BJ (cell line): ENCODE results near the gene SLC27A4. TPM values are rescaled to one million over a fixed set of nuclear protein-coding genes. Genes with fewer than 3 reads are reported as not detected.

Experiments used
- CTCF ChIA-PET: fragments of 350-600 bp; formaldehyde crosslinking; extraction: SDS; loops from one replicate; lab custom pipeline; 2021; ENCODE audit warnings: antibody characterized with exemption, inconsistent platforms; lab: Yijun Ruan, JAX
- POLR2A ChIA-PET: fragments of 300-600 bp; sonication (Branson Sonifier 250); formaldehyde crosslinking; extraction: SDS; loops from one replicate; lab custom pipeline; 2021; ENCODE audit warnings: antibody characterized with exemption; lab: Charles Lee
- DNase-seq: peaks from one replicate; pipeline ENCODE4 v3.0.0-alpha.2; 2011; ENCODE audit warnings: low read depth
- H3K27me3 ChIP-seq: 2 replicates; pipeline ENCODE4 v1.6.0; 2011; ENCODE audit warnings: low read length; ENCODE audit not compliant: control insufficient read depth, insufficient read depth
- H3K36me3 ChIP-seq: 2 replicates; pipeline ENCODE4 v1.5.1; 2011; ENCODE audit warnings: low read length; ENCODE audit not compliant: control insufficient read depth, insufficient read depth
- H3K4me3 ChIP-seq: 2 replicates; pipeline ENCODE4 v1.5.1; 2011; ENCODE audit warnings: low read depth, mild to moderate bottlenecking, control low read depth, low read length
- polyA plus RNA-seq: library from polyadenylated mRNA; depleted of rRNA; stranded (reverse); fragments of >200 nt; gene quantifications from 2 replicates; pipeline ENCODE4 v1.2.3, GENCODE V29; 2011
- TF ChIP-seq, protein P1 (sequence below): IDR thresholded peaks from 2 replicates; pipeline ENCODE4 v1.5.1; 2011; ENCODE audit warnings: low read depth, mild to moderate bottlenecking, control low read depth, inconsistent platforms, low read length, moderate library complexity; ENCODE audit not compliant: insufficient read depth

Gene SLC27A4
- polyA plus RNA-seq, 1 experiment: 15.2 TPM

DNA sequence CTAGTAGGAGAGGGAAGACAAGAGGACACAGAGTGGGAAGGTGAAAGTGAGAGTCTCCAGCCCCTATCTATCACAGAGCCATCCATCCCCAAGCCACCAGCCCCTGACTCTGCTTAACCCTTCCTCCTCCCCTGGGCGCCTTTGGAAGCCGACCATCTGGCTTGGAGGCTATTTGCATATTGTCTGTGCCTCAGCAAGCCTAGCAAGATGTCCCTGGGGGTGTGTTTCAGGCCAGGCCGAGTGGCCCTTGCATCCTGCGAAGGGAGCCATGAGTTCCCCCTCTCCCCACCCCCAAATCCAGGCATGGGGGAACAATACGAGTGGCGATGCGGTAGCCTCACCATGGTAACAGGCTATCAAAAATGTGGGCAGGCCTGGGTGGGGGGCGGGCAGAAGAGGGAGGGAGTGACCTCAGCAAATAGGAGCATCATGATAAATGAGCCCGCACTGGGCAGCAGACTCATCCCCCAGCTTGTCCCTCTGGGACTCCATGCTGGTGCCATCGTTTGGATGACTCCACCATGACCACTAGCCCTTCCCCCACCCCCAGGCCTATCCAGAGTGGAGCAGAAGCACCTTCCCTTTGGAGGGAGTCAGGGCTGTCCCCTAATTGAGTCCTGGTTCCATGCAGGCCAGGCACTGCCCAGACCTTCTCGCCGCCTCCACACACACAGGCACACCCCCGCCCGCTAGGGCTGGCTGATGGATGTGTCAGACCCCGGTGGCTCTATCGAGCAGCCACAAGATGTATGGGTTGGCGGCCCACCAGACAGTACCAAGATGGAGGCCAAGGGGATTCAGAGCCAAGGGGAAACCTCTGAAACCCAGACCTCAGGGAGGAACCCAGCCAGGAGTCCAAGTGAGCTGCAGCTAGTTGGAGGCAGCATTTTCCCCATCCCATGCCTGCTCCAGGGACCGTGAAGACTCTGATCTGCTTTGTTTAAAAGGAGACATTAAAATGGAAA, 45.5 kb downstream of the SLC27A4 start:
- Histone ChIP-seq H3K36me3 (peaks cover 34% of the 10 kb centered on the region), H3K27me3 (no peaks in the 10 kb centered on the region), H3K4me3 (no peak overlapping the region)
- CTCF ChIA-PET: no interaction called here
- no peak for DNase-seq
- POLR2A ChIA-PET: no interaction called here
- TF ChIP-seq, protein P1, sequence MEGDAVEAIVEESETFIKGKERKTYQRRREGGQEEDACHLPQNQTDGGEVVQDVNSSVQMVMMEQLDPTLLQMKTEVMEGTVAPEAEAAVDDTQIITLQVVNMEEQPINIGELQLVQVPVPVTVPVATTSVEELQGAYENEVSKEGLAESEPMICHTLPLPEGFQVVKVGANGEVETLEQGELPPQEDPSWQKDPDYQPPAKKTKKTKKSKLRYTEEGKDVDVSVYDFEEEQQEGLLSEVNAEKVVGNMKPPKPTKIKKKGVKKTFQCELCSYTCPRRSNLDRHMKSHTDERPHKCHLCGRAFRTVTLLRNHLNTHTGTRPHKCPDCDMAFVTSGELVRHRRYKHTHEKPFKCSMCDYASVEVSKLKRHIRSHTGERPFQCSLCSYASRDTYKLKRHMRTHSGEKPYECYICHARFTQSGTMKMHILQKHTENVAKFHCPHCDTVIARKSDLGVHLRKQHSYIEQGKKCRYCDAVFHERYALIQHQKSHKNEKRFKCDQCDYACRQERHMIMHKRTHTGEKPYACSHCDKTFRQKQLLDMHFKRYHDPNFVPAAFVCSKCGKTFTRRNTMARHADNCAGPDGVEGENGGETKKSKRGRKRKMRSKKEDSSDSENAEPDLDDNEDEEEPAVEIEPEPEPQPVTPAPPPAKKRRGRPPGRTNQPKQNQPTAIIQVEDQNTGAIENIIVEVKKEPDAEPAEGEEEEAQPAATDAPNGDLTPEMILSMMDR: no peak

DNA sequence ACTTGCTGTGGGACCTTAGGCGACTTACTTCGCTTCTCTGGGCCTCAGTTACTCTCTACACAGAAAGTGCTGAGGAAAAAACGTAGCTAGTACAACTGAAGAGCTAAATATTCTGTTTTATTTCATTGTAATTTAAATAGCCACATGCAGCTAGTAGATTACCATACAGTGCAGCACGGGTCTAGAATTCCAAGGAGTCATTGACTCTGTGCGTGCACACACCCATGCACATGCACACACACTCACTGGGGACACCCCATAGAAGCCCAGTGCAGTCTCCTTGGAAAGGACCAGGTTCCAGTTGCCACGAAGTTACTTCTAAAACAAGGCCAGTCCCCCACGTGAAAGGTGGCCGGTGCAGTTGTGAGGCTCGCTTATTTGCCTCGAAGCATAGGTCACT, 47.8 kb downstream of the SLC27A4 start:
- TF ChIP-seq, protein P1: no peak
- POLR2A ChIA-PET: no interaction called here
- CTCF ChIA-PET: no interaction called here
- Histone ChIP-seq H3K27me3 (no peaks in the 10 kb centered on the region), H3K4me3 (no peak overlapping the region), H3K36me3 (peaks cover 28% of the 10 kb centered on the region)
- no peak for DNase-seq

DNA sequence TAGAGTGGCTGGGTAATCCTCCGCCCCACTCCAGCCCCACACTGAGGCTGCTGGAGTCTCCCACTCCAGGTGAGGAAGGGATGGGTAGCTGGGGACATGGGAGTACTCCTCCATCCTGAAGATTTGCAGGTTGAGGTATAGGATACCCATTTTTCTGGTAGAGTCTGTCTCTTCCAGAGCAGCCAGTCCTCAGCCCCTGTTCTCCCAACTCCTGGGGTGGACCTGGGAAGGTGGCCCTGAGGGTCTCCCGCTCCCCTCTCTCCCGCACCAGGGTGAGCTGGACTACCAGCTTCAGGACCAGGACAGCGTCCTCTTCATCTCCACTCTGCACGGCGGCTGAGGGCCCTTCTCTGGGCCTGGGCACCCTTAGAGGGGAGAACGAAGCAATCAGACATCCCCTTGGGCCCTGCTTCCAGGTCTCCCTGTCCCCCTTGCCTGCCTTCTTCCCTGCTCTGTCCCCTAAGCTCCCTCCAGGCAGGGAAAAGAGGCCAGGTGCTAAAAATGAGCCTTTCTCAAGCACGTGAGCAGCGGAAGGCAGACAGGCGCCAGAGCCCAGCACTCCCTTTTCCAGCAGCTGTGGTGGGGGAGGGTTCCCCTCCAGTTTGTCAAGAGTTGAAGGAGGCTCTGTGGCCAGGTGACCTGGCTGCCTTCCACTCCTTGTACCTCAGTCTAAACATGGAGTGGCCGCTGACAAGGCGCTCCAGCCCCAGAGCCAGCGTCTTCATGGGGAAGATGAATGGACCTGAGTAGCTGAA, 49.2 kb downstream of the SLC27A4 start:
- ChIA-PET CTCF (interaction anchor here (1.4 kb wide), 1 partner anchor 22 kb away, joined by 4 read pairs; no protein-coding TSS in a partner anchor), POLR2A (no interaction called here)
- DNase-seq: no peak
- Histone ChIP-seq H3K4me3 (no peak overlapping the region), H3K27me3 (no peaks in the 10 kb centered on the region), H3K36me3 (peaks cover 28% of the 10 kb centered on the region)
- TF ChIP-seq, protein P1: no peak

DNA sequence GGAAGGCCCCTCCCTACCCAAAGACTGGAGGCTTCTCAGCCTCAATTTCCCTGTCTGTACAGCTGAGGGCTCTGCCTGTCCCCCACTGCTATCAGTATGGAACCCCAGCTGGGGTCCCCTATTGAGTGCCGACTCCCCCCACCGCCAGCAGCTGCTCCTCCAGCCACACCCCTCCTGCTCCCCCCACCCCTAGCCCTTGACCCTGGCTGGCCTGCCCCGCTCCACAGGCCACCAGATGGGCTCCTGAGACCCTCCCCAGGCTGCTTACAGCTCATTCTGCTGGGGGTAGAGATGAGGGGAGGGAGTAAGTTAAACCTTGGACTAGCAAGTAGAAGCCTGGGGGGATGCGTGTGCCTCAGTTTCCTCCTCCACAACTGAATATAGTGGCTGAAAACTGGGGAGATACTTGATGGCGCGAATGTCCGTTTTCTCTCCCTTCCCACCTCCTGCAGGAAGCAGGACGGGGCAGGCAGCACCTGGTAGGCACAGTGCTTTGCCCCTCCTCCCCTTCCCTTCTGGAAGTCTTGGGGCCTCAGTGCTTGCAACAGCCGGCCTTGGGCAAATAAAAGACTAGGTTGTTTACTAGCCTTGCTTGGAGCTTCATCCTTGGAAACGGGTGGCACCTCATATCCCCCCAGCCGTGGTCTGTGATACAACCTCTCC, 50.0 kb downstream of the SLC27A4 start:
- Histone ChIP-seq H3K27me3 (no peaks in the 10 kb centered on the region), H3K36me3 (peaks cover 27% of the 10 kb centered on the region), H3K4me3 (no peak overlapping the region)
- ChIA-PET CTCF (interaction anchor here (1.4 kb wide), 1 partner anchor 21 kb away, joined by 4 read pairs; no protein-coding TSS in a partner anchor), POLR2A (no interaction called here)
- no peak for DNase-seq
- TF ChIP-seq, protein P1: no peak
